Measurements from ENCODE around the gene SELENOF. TPM values are rescaled to one million over a fixed set of nuclear protein-coding genes. Genes with fewer than 3 reads are reported as not detected.
A peak's percentile ranks its signal among the peaks of the same experiment; 100 is the strongest.

SELENOF gene
- total RNA-seq (100 to 1,000 TPM; 163 to 277 (median 208) TPM), polyA plus RNA-seq (100 to 1,000 TPM in 1 of 3 donors, 10 to 100 TPM in 2; 54.1 to 394 (median 62.9) TPM)
- long read RNA-seq, donor 1, transcript SELENOF-202 (4 exons, 1,220 nt): minor isoform, 11 of 182 reads
- long read RNA-seq, donor 1, transcript SELENOF-201 (5 exons, 1,781 nt): major isoform, 136 of 182 reads
- long read RNA-seq, donor 1, partial matches to known transcripts: 27 of 182 reads
- long read RNA-seq, donor 1, other reads (novel, unspliced or antisense): 8 of 182 reads
- long read RNA-seq, donor 2, transcript SELENOF-202 (4 exons, 1,220 nt): minor isoform, 8 of 121 reads
- long read RNA-seq, donor 2, transcript SELENOF-201 (5 exons, 1,781 nt): major isoform, 83 of 121 reads
- long read RNA-seq, donor 2, partial matches to known transcripts: 30 of 121 reads
- long read RNA-seq, donor 2, other reads (novel, unspliced or antisense): 0 of 121 reads
- long read RNA-seq, donor 3, transcript SELENOF-202 (4 exons, 1,220 nt): minor isoform, 15 of 115 reads
- long read RNA-seq, donor 3, transcript SELENOF-201 (5 exons, 1,781 nt): major isoform, 84 of 115 reads
- long read RNA-seq, donor 3, partial matches to known transcripts: 13 of 115 reads
- long read RNA-seq, donor 3, other reads (novel, unspliced or antisense): 0 of 115 reads
- long read RNA-seq, donor 4, transcript SELENOF-201 (5 exons, 1,781 nt): major isoform, 117 of 136 reads
- long read RNA-seq, donor 4, transcript SELENOF-202 (4 exons, 1,220 nt): minor isoform, 9 of 136 reads
- long read RNA-seq, donor 4, partial matches to known transcripts: 2 of 136 reads
- long read RNA-seq, donor 4, other reads (novel, unspliced or antisense): 5 of 136 reads
- long read RNA-seq, donor 5, transcript SELENOF-202 (4 exons, 1,220 nt): minor isoform, 5 of 165 reads
- long read RNA-seq, donor 5, transcript SELENOF-201 (5 exons, 1,781 nt): major isoform, 130 of 165 reads
- long read RNA-seq, donor 5, partial matches to known transcripts: 10 of 165 reads
- long read RNA-seq, donor 5, other reads (novel, unspliced or antisense): 20 of 165 reads
- long read RNA-seq, donor 6, transcript SELENOF-201 (5 exons, 1,781 nt): major isoform, 78 of 89 reads
- long read RNA-seq, donor 6, partial matches to known transcripts: 7 of 89 reads
- long read RNA-seq, donor 6, other reads (novel, unspliced or antisense): 1 of 89 reads
- long read RNA-seq, donor 7, transcript SELENOF-201 (5 exons, 1,781 nt): major isoform, 39 of 55 reads
- long read RNA-seq, donor 7, transcript SELENOF-202 (4 exons, 1,220 nt): minor isoform, 5 of 55 reads
- long read RNA-seq, donor 7, partial matches to known transcripts: 6 of 55 reads
- long read RNA-seq, donor 7, other reads (novel, unspliced or antisense): 5 of 55 reads
- long read RNA-seq, donor 8, transcript SELENOF-202 (4 exons, 1,220 nt): minor isoform, 9 of 171 reads
- long read RNA-seq, donor 8, transcript SELENOF-201 (5 exons, 1,781 nt): major isoform, 131 of 171 reads
- long read RNA-seq, donor 8, partial matches to known transcripts: 17 of 171 reads
- long read RNA-seq, donor 8, other reads (novel, unspliced or antisense): 11 of 171 reads
- long read RNA-seq, donor 9, transcript SELENOF-202 (4 exons, 1,220 nt): minor isoform, 8 of 108 reads
- long read RNA-seq, donor 9, transcript SELENOF-201 (5 exons, 1,781 nt): major isoform, 79 of 108 reads
- long read RNA-seq, donor 9, partial matches to known transcripts: 15 of 108 reads
- long read RNA-seq, donor 9, other reads (novel, unspliced or antisense): 5 of 108 reads
- long read RNA-seq, donor 10, transcript SELENOF-201 (5 exons, 1,781 nt): major isoform, 56 of 61 reads
- long read RNA-seq, donor 10, partial matches to known transcripts: 0 of 61 reads
- long read RNA-seq, donor 10, other reads (novel, unspliced or antisense): 0 of 61 reads

DNA sequence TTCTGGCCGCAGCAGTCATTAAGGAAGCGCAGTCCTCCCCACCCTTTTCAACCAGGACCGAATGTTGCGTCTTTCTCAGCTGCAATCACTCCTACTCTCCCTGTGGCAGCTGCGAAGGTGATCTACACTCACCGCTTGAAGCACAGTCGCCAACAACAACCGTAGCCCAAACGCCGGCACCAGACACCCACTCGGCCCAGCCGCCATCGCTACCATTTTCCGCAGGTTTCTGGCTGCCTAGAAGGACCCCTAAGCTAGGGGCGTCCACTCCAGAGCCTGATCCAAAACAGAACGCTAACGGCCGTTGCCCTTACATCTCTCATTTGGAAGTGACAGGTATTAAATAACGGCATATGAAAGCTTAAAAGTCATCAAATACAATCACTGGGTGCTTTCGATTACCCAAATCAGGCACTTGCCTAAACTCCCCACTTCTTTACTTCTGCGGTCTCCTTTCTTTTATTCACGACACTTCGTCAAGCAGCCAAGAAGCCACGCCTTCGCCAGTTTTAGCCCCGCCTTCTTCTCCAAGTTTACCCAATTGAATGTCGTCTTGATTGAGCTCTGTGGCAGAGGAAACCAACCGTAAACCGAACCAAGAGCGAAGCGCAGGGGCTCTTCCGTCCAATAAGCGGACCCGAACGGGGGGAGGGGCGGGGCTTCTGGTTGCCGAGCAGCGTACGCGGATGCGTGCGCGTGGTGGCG is at the start of gene SELENOF:
SELENOF (minus strand) TSS at position 231 of the 705 bp plus-strand sequence; CDS start at position 216, 15 bp downstream.
- peak; percentile 99 to 100 (median 100) for DNase-seq
- H3K36me3 ChIP-seq (replicated peaks in 1 of 2): no peaks in the 10 kb centered on the region
- peak within 1 kb of the TSS; percentile 49 to 95 (median 91) for H3K27ac ChIP-seq
- no peaks in the 10 kb centered on the region for H3K27me3 ChIP-seq
- peaks cover 15 to 44% of the 10 kb centered on the region in 2 donors for H3K4me1 ChIP-seq (replicated peaks in 1 of 2)
- WGBS, 4 donors: 0 to 1% (median 0%) methylated on average over 24 to 44 of the region's 44 CpGs
- H3K4me3 ChIP-seq: peak within 1 kb of the TSS; percentile 76 to 95 (median 90)
- H3K9me3 ChIP-seq (replicated peaks in 1 of 3): no peaks in the 10 kb centered on the region
- intact Hi-C loops (cut with DNase I): loop anchor here in 1 of 2 donors (10.0 kb wide), 1 partner anchor 51 kb away; no protein-coding TSS in a partner anchor
- TF ChIP-seq CTCF (IDR thresholded peaks at IDR 0.05): peak in 4 of 6 experiments; percentile 12 to 22 (median 15)
- TF ChIP-seq POLR2A (IDR thresholded peaks at IDR 0.05): peak; percentile 24 to 30

GRCh38 chr1:86960548-86960947 is 46.6 kb upstream of the SELENOF start:
- intact Hi-C loops (cut with DNase I): loop anchor here (10.0 kb wide), 2 partner anchors 46 to 126 kb away; partner anchors contain the start of genes HS2ST1 (in 1 of the 2) and SELENOF (in 1 of the 2)
- no peaks in the 10 kb centered on the region for H3K27me3 ChIP-seq
- no peaks in the 10 kb centered on the region for H3K9me3 ChIP-seq (replicated peaks in 1 of 3)
- TF ChIP-seq CTCF (IDR thresholded peaks at IDR 0.05) (no peak), POLR2A (IDR thresholded peaks at IDR 0.05) (no peak)
- H3K36me3 ChIP-seq (replicated peaks in 1 of 2): no peaks in the 10 kb centered on the region
- H3K4me1 ChIP-seq (replicated peaks in 1 of 2): peaks cover 0 to 3% of the 10 kb centered on the region in 2 donors
- no peak overlapping the region for H3K27ac ChIP-seq
- no peak for DNase-seq
- no peak overlapping the region for H3K4me3 ChIP-seq

GRCh38 chr1:86957221-86957620 is 43.3 kb upstream of the SELENOF start:
- H3K27me3 ChIP-seq: no peaks in the 10 kb centered on the region
- no peak overlapping the region for H3K27ac ChIP-seq
- intact Hi-C loops (cut with DNase I): no loop called here
- H3K4me1 ChIP-seq (replicated peaks in 1 of 2): peaks cover 0 to 12% of the 10 kb centered on the region in 2 donors
- H3K36me3 ChIP-seq (replicated peaks in 1 of 2): no peaks in the 10 kb centered on the region
- H3K9me3 ChIP-seq (replicated peaks in 1 of 3): no peaks in the 10 kb centered on the region
- TF ChIP-seq POLR2A (IDR thresholded peaks at IDR 0.05) (no peak), CTCF (IDR thresholded peaks at IDR 0.05) (no peak)
- H3K4me3 ChIP-seq: no peak overlapping the region
- DNase-seq: no peak
